Progenitor cell of endocrine pancreas (in vitro differentiated cells): Measurements from ENCODE around the gene GYPC. TPM values are rescaled to one million over a fixed set of nuclear protein-coding genes. Genes with fewer than 3 reads are reported as not detected.
"Not testable (repeated sequence)": the region's sequence is repeated elsewhere in the genome, so short reads cannot be mapped to it uniquely, and the experiment has no call there.

Experiments used
- DNase-seq: peaks from one replicate; pipeline ENCODE4 v3.0.0; 2021; ENCODE audit warnings: low spot score; ENCODE audit not compliant: unreplicated experiment
- H3K27ac Mint-ChIP-seq: 2 replicates; pipeline ENCODE4 v1.8.0; 2021; ENCODE audit warnings: mild to moderate bottlenecking, moderate library complexity, mixed read lengths
- H3K27me3 Mint-ChIP-seq: 2 replicates; pipeline ENCODE4 v1.8.0; 2021; ENCODE audit warnings: mixed read lengths
- H3K36me3 Mint-ChIP-seq: 2 replicates; pipeline ENCODE4 v1.8.0; 2022; ENCODE audit warnings: mixed read lengths; ENCODE audit not compliant: insufficient read depth
- H3K4me1 Mint-ChIP-seq: 2 replicates; pipeline ENCODE4 v1.8.0; 2021; ENCODE audit warnings: low read depth, mixed read lengths
- H3K4me3 Mint-ChIP-seq: 2 replicates; pipeline ENCODE4 v1.8.0; 2021; ENCODE audit warnings: low read depth, mild to moderate bottlenecking, moderate library complexity, mixed read lengths
- H3K9me3 Mint-ChIP-seq: 2 replicates; pipeline ENCODE4 v1.8.0; 2021; ENCODE audit warnings: low read depth, mixed read lengths
- CTCF ChIP-seq: fragments of 200-600 bp; sonication (generic); IDR thresholded peaks from one replicate; pipeline ENCODE4 v1.5.0; 2021; ENCODE audit warnings: antibody characterized with exemption, mild to moderate bottlenecking; ENCODE audit not compliant: unreplicated experiment
- total RNA-seq: library from RNA; stranded (reverse); gene quantifications from 2 replicates; pipeline ENCODE4 v1.2.1, GENCODE V29; 2021

The GYPC gene
- total RNA-seq, 1 donor from 2014 or later: 29.5 TPM

- H3K4me3 Mint-ChIP-seq: no peak overlapping the region
- H3K27me3 Mint-ChIP-seq: peaks cover 11% of the 10 kb centered on the region
- H3K36me3 Mint-ChIP-seq: no peaks in the 10 kb centered on the region
- TF ChIP-seq CTCF: no peak
- H3K9me3 Mint-ChIP-seq: no peaks in the 10 kb centered on the region
- DNase-seq: no peak
- no peaks in the 10 kb centered on the region for H3K4me1 Mint-ChIP-seq
- H3K27ac Mint-ChIP-seq: no peak overlapping the region
These were observed 59.2 kb downstream of the GYPC start for GRCh38 chr2:126715111-126715510.

- Mint-ChIP-seq H3K4me1 (no peaks in the 10 kb centered on the region), H3K36me3 (no peaks in the 10 kb centered on the region), H3K27me3 (peaks cover 11% of the 10 kb centered on the region), H3K4me3 (no peak overlapping the region), H3K27ac (no peak overlapping the region), H3K9me3 (no peaks in the 10 kb centered on the region)
- no peak for DNase-seq
- no peak for TF ChIP-seq CTCF
These were observed 59.8 kb downstream of the GYPC start for GRCh38 chr2:126715576-126716406.

GRCh38 chr2:126717277-126717676 is 61.3 kb downstream of the GYPC start:
- H3K4me1 Mint-ChIP-seq, DNase-seq, H3K9me3 Mint-ChIP-seq, H3K4me3 Mint-ChIP-seq, H3K27ac Mint-ChIP-seq, H3K36me3 Mint-ChIP-seq: not testable (repeated sequence)
- peaks cover 12% of the 10 kb centered on the region for H3K27me3 Mint-ChIP-seq

- Mint-ChIP-seq H3K9me3 (no peaks in the 10 kb centered on the region), H3K27me3 (peaks cover 14% of the 10 kb centered on the region), H3K4me1 (no peaks in the 10 kb centered on the region), H3K36me3 (no peaks in the 10 kb centered on the region), H3K27ac (peak overlapping the region; percentile 1), H3K4me3 (no peak overlapping the region)
- TF ChIP-seq CTCF: no peak
- DNase-seq: no peak
These were observed 62.0 kb downstream of the GYPC start for GRCh38 chr2:126717928-126718327.

- Mint-ChIP-seq H3K27ac (no peak overlapping the region), H3K27me3 (peaks cover 12% of the 10 kb centered on the region), H3K4me3 (no peak overlapping the region), H3K9me3 (no peaks in the 10 kb centered on the region), H3K36me3 (no peaks in the 10 kb centered on the region), H3K4me1 (no peaks in the 10 kb centered on the region)
- no peak for TF ChIP-seq CTCF
- no peak for DNase-seq
These were observed 63.4 kb downstream of the GYPC start for GRCh38 chr2:126719191-126719832.
